K562 (cell line): ENCODE data around the gene GOLGA8H. TPM values are rescaled to one million over a fixed set of nuclear protein-coding genes. Genes with fewer than 3 reads are reported as not detected.
"Not testable (repeated sequence)": the region's sequence is repeated elsewhere in the genome, so short reads cannot be mapped to it uniquely, and the experiment has no call there.

ENCODE experiments used
- ATF1 ChIP-seq, 2 experiments: fragments of 450-650 bp in 1 of 2; IDR thresholded peaks; 2 replicates each; pipeline ENCODE4 v1.6.1; 2016; ENCODE audit warnings: missing compliant biosample characterization in 1 of 2, missing genetic modification characterization in 1 of 2
- CC2D1A ChIP-seq: fragments of 450-650 bp; IDR thresholded peaks from 2 replicates; pipeline ENCODE4 v1.6.1; 2017; ENCODE audit warnings: mild to moderate bottlenecking
- CTCF ChIP-seq, 3 experiments: IDR thresholded peaks in 2 of 3; conservative IDR thresholded peaks in 1 of 3; 2 replicates each; pipeline ENCODE4 v1.5.1; 2011 to 2012; ENCODE audit warnings: low read length in 3 of 3, mild to moderate bottlenecking in 3 of 3, control low read depth in 2 of 3, improper control_type of control experiment in 1 of 3, inconsistent platforms in 1 of 3, low read depth in 1 of 3, mixed read lengths in 1 of 3, moderate library complexity in 1 of 3; ENCODE audit not compliant: insufficient read depth in 2 of 3
- CTCFL ChIP-seq: IDR thresholded peaks from 2 replicates; pipeline ENCODE4 v1.6.1; 2011; ENCODE audit warnings: borderline replicate concordance, low read depth, mild to moderate bottlenecking, moderate library complexity, low read length; ENCODE audit not compliant: insufficient read depth, poor library complexity, severe bottlenecking
- EGR1 ChIP-seq: fragments of 450-650 bp; conservative IDR thresholded peaks from 2 replicates; pipeline ENCODE4 v1.6.1; 2017; ENCODE audit warnings: mild to moderate bottlenecking
- GABPA ChIP-seq: fragments of 200-800 bp; sonication (Bioruptor generic); conservative IDR thresholded peaks from 2 replicates; pipeline ENCODE4 v1.6.1; 2016; ENCODE audit warnings: low read depth, missing genetic modification characterization, missing compliant biosample characterization
- HDAC1 ChIP-seq, 2 experiments: fragments of 450-650 bp; IDR thresholded peaks; 2 replicates each; pipeline ENCODE4 v1.6.1; 2016 to 2017; ENCODE audit warnings: inconsistent platforms in 1 of 2, mild to moderate bottlenecking in 1 of 2, moderate library complexity in 1 of 2
- MAZ ChIP-seq, 2 experiments: fragments of 450-650 bp in 1 of 2; sonication (generic) in 1 of 2; formaldehyde crosslinking; IDR thresholded peaks in 1 of 2; conservative IDR thresholded peaks in 1 of 2; 2 replicates each; pipeline versions ENCODE4 v1.4.0 to v1.5.0; 2020; ENCODE audit warnings: mild to moderate bottlenecking in 1 of 2, missing genetic modification reagents in 1 of 2
- MTA3 ChIP-seq: fragments of 450-650 bp; formaldehyde crosslinking; IDR thresholded peaks from 2 replicates; pipeline ENCODE4 v1.6.1; 2017; ENCODE audit warnings: mild to moderate bottlenecking, borderline replicate concordance
- PHF8 ChIP-seq: fragments of 200-600 bp; sonication (generic); IDR thresholded peaks from 2 replicates; pipeline ENCODE4 v1.6.1; 2012; ENCODE audit warnings: mixed run types, mild to moderate bottlenecking, inconsistent platforms, low read length, moderate library complexity, borderline replicate concordance
- RBBP5 ChIP-seq: fragments of 200-600 bp; sonication (generic); IDR thresholded peaks from 2 replicates; pipeline ENCODE4 v1.6.1; 2012; ENCODE audit warnings: borderline replicate concordance, mild to moderate bottlenecking, low read length, control low read depth, inconsistent platforms; ENCODE audit not compliant: insufficient read depth, poor library complexity, severe bottlenecking
- RBFOX2 ChIP-seq: fragments of 200-400 bp; formaldehyde crosslinking; IDR thresholded peaks from 2 replicates; pipeline ENCODE4 v1.6.1; 2017; ENCODE audit warnings: low read depth, mild to moderate bottlenecking, low read length, moderate library complexity
- SIN3B ChIP-seq: fragments of 450-650 bp; IDR thresholded peaks from 2 replicates; pipeline ENCODE4 v1.6.1; 2017; ENCODE audit warnings: low read depth, mild to moderate bottlenecking, moderate library complexity
- SUPT5H ChIP-seq: fragments of 450-650 bp; IDR thresholded peaks from 2 replicates; pipeline ENCODE4 v1.6.1; 2016
- TAF1 ChIP-seq: IDR thresholded peaks from 2 replicates; pipeline ENCODE4 v1.6.1; 2011; ENCODE audit warnings: mild to moderate bottlenecking, low read length, moderate library complexity; ENCODE audit not compliant: insufficient read depth, control insufficient read depth, severe bottlenecking; ENCODE audit errors: extremely low read depth
- TFAP4 ChIP-seq: sonication (generic); formaldehyde crosslinking; IDR thresholded peaks from 2 replicates; pipeline ENCODE4 v1.8.0; 2022; ENCODE audit warnings: missing genetic modification reagents, mild to moderate bottlenecking, moderate library complexity, borderline replicate concordance
- ZNF263 ChIP-seq: sonication (generic); formaldehyde crosslinking; IDR thresholded peaks from 2 replicates; pipeline ENCODE4 v1.8.0; 2022; ENCODE audit warnings: mild to moderate bottlenecking, missing genetic modification reagents, borderline replicate concordance
- ZNF740 ChIP-seq, 3 experiments: fragments of 200-800 bp in 1 of 3; sonication (Bioruptor generic) in 1 of 3; sonication (generic) in 1 of 3; formaldehyde crosslinking in 1 of 3; IDR thresholded peaks; 2 replicates each; pipeline versions ENCODE4 v1.6.1 to v1.8.0; 2016 to 2022; ENCODE audit warnings: mild to moderate bottlenecking in 2 of 3, missing compliant biosample characterization in 2 of 3, missing genetic modification characterization in 2 of 3, missing genetic modification reagents in 1 of 3
- polyA plus RNA-seq, 8 experiments: library from polyadenylated mRNA; depleted of rRNA in 4 of 8; stranded (reverse) in 5 of 8; unstranded in 3 of 8; fragments of >200 nt; fragmentation: Nextera tagmentation in 2 of 8; fragmentation: Illumina TruSeq in 1 of 8; extraction: Ambion mirVana in 2 of 8; extraction: Trizol in 1 of 8; gene quantifications; 2 replicates each; pipeline versions ENCODE4 v1.2.1 to v1.2.3, GENCODE V29; 2011 to 2014; ENCODE audit warnings: inconsistent platforms in 1 of 8, missing spikeins in 1 of 8
- total RNA-seq, 7 experiments: library from RNA; depleted of rRNA in 6 of 7; stranded (reverse); fragments of >200 nt in 6 of 7; fragmentation: Illumina TruSeq in 2 of 7; extraction: Trizol in 2 of 7; gene quantifications; 2 replicates each; pipeline versions ENCODE4 v1.2.1 to v1.2.3, GENCODE V29; 2011 to 2021; ENCODE audit warnings: low replicate concordance in 1 of 7

The GOLGA8H gene
- total and polyA plus RNA-seq, 9 of the 15 experiments (the other 6 are each of a cell fraction or from before 2014, with no cell fraction given): 0.04 TPM; not detected in 8

- peak; percentile 5 for TF ChIP-seq CTCFL
- TF ChIP-seq GABPA (tag): peak; percentile 67
- not testable (repeated sequence) for TF ChIP-seq ATF1 (CRISPR knock-in tag; IDR thresholded peaks at IDR 0.05); ZNF740 (tag; IDR thresholded peaks at IDR 0.05)
- peak; percentile 71 for TF ChIP-seq ATF1 (tag; IDR thresholded peaks at IDR 0.05)
- TF ChIP-seq ZNF740 (CRISPR knock-in tag; IDR thresholded peaks at IDR 0.05): 0 out of 2 replicates have a peak, but pooled peaks have one; percentile 28
- TF ChIP-seq TFAP4 (CRISPR knock-in tag): peak; percentile 67; the same call in 1 of the 2 replicates
- TF ChIP-seq HDAC1 (IDR thresholded peaks at IDR 0.05): peak in 1 of 2 experiments; percentile 86; a peak in 2 of 4 replicates
- TF ChIP-seq RBFOX2: peak; percentile 87
- peak; percentile 68 for TF ChIP-seq SUPT5H
- TF ChIP-seq MAZ (CRISPR knock-in tag; conservative IDR thresholded peaks at IDR 0.05 in 1 of 2, IDR thresholded peaks at IDR 0.05 in 1 of 2): peak; percentile 50 to 52; a peak in 2 of 4 replicates
- TF ChIP-seq MTA3: peak; percentile 91
- 0 out of 2 replicates have a peak, but pooled peaks have one; percentile 48 for TF ChIP-seq PHF8
- TF ChIP-seq TAF1: peak; percentile 56
- peak; percentile 15; the same call in 1 of the 2 replicates for TF ChIP-seq ZNF263 (CRISPR knock-in tag)
- peak; percentile 66 for TF ChIP-seq EGR1
- TF ChIP-seq SIN3B: 0 out of 2 replicates have a peak, but pooled peaks have one; percentile 28
- TF ChIP-seq RBBP5: peak; percentile 37
- peak; percentile 92 for TF ChIP-seq CC2D1A
- peak in 2 of 3 experiments; percentile 3 to 22; a peak in 3 of 6 replicates for TF ChIP-seq CTCF (IDR thresholded peaks at IDR 0.05 in 2 of 3, conservative IDR thresholded peaks at IDR 0.05 in 1 of 3; ENCODE audit: insufficient read depth in 2 of 3, low read depth in 1 of 3, low read length in 3 of 3)
These were observed 21.8 kb downstream of the GOLGA8H start, which contains the start of gene ARHGAP11B (continued) for GRCh38 chr15:30625436-30626193.
